HepG2 (cell line): ENCODE data around the gene ELP6. TPM values are rescaled to one million over a fixed set of nuclear protein-coding genes. Genes with fewer than 3 reads are reported as not detected.

Experiments used
- ELF1 ChIP-seq: sonication (generic); formaldehyde crosslinking; IDR thresholded peaks from 2 replicates; pipeline ENCODE4 v1.4.0; 2020; ENCODE audit warnings: missing genetic modification reagents
- IRX3 ChIP-seq: sonication (generic); formaldehyde crosslinking; IDR thresholded peaks from 2 replicates; pipeline ENCODE4 v1.8.1; 2023; ENCODE audit warnings: mild to moderate bottlenecking, low read depth, missing genetic modification reagents, borderline replicate concordance
- JDP2 ChIP-seq: sonication (generic); formaldehyde crosslinking; IDR thresholded peaks from 2 replicates; pipeline ENCODE4 v1.8.1; 2022; ENCODE audit warnings: missing genetic modification reagents, borderline replicate concordance
- KAT2B ChIP-seq: fragments of 150-350 bp; IDR thresholded peaks from 2 replicates; pipeline ENCODE4 v1.6.1; 2014; ENCODE audit warnings: low read depth, low read length, borderline replicate concordance
- NFIC ChIP-seq: IDR thresholded peaks from 2 replicates; pipeline ENCODE4 v1.6.1; 2012; ENCODE audit warnings: mild to moderate bottlenecking, low read length, inconsistent platforms
- TCF7 ChIP-seq: sonication (generic); IDR thresholded peaks from 2 replicates; pipeline ENCODE4 v1.6.1; 2016; ENCODE audit warnings: antibody characterized with exemption, low read depth
- ZBTB40 ChIP-seq, 2 experiments: fragments of 450-650 bp in 1 of 2; sonication (generic) in 1 of 2; formaldehyde crosslinking in 1 of 2; IDR thresholded peaks; 2 replicates each; pipeline versions ENCODE4 v1.6.1 to v1.8.0; 2016 to 2022; ENCODE audit warnings: antibody characterized with exemption in 1 of 2, mild to moderate bottlenecking in 1 of 2, missing genetic modification reagents in 1 of 2
- ZMAT3 ChIP-seq: sonication (generic); formaldehyde crosslinking; conservative IDR thresholded peaks from 2 replicates; pipeline ENCODE4 v1.7.0; 2021; ENCODE audit warnings: missing genetic modification reagents
- ZNF30 ChIP-seq: sonication (generic); formaldehyde crosslinking; IDR thresholded peaks from 2 replicates; pipeline ENCODE4 v1.5.0; 2020; ENCODE audit warnings: mild to moderate bottlenecking, missing genetic modification reagents
- ZNF383 ChIP-seq: sonication (generic); formaldehyde crosslinking; IDR thresholded peaks from 2 replicates; pipeline ENCODE4 v1.4.0; 2020; ENCODE audit warnings: missing genetic modification reagents, mild to moderate bottlenecking, borderline replicate concordance
- ZNF773 ChIP-seq: sonication (generic); formaldehyde crosslinking; IDR thresholded peaks from 2 replicates; pipeline ENCODE4 v1.4.0; 2020; ENCODE audit warnings: missing genetic modification reagents, borderline replicate concordance
- polyA plus RNA-seq, 8 experiments: library from polyadenylated mRNA; depleted of rRNA in 3 of 8; stranded (reverse) in 7 of 8; unstranded in 1 of 8; fragments of >200 nt; fragmentation: Illumina TruSeq in 4 of 8; extraction: Trizol in 4 of 8; gene quantifications; 2 replicates each; pipeline versions ENCODE4 v1.2.1 to v1.2.3, GENCODE V29; 2011 to 2016; ENCODE audit warnings: low read depth in 4 of 8, missing spikeins in 1 of 8, mixed read lengths in 1 of 8; ENCODE audit not compliant: insufficient read depth in 1 of 8
- total RNA-seq, 5 experiments: library from RNA; depleted of rRNA; stranded (reverse); fragments of >200 nt; fragmentation: Illumina TruSeq; extraction: Trizol; gene quantifications; 2 replicates each; pipeline ENCODE4 v1.2.3, GENCODE V29; 2016; ENCODE audit warnings: low read depth in 1 of 5
- TF ChIP-seq, protein P1 (sequence below): sonication (generic); formaldehyde crosslinking; conservative IDR thresholded peaks from 2 replicates; pipeline ENCODE4 v1.8.0; 2022; ENCODE audit warnings: low read depth, missing genetic modification reagents

Gene ELP6
- total and polyA plus RNA-seq, 2 of the 13 experiments (the other 11 are each of a cell fraction or from before 2014, with no cell fraction given): 45.0 to 49.3 TPM

GRCh38 chr3:47513125-47513929 lies at the start of gene ELP6 (continued):
- peak; percentile 76; the same call in 1 of the 2 replicates for TF ChIP-seq IRX3 (CRISPR knock-in tag)
- TF ChIP-seq NFIC: no peak
- TF ChIP-seq ZMAT3 (CRISPR knock-in tag): no peak
- TF ChIP-seq, protein P1, sequence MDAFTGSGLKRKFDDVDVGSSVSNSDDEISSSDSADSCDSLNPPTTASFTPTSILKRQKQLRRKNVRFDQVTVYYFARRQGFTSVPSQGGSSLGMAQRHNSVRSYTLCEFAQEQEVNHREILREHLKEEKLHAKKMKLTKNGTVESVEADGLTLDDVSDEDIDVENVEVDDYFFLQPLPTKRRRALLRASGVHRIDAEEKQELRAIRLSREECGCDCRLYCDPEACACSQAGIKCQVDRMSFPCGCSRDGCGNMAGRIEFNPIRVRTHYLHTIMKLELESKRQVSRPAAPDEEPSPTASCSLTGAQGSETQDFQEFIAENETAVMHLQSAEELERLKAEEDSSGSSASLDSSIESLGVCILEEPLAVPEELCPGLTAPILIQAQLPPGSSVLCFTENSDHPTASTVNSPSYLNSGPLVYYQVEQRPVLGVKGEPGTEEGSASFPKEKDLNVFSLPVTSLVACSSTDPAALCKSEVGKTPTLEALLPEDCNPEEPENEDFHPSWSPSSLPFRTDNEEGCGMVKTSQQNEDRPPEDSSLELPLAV (CRISPR knock-in tag): no peak
- TF ChIP-seq TCF7: no peak
- TF ChIP-seq ZNF773 (CRISPR knock-in tag): no peak
- TF ChIP-seq ZNF30 (CRISPR knock-in tag): no peak
- no peak for TF ChIP-seq JDP2 (CRISPR knock-in tag)
- TF ChIP-seq ZNF383: no peak
- TF ChIP-seq ZBTB40 (IDR thresholded peaks at IDR 0.05): peak; percentile 52
- TF ChIP-seq ZBTB40 (CRISPR knock-in tag; IDR thresholded peaks at IDR 0.05): peak; percentile 75
- no peak for TF ChIP-seq KAT2B
- peak; percentile 90 for TF ChIP-seq ELF1 (CRISPR knock-in tag)
